H1 (cell line): ENCODE results near the gene ZBTB20. TPM values are rescaled to one million over a fixed set of nuclear protein-coding genes. Genes with fewer than 3 reads are reported as not detected.

Source experiments
- CTCF ChIA-PET: fragments of 300-600 bp; sonication (Branson Sonifier 250); formaldehyde crosslinking; loops from one replicate; lab custom pipeline; 2021; ENCODE audit not compliant: partially characterized antibody; lab: Charles Lee
- POLR2A ChIA-PET: fragments of 300-600 bp; sonication (Branson Sonifier 250); formaldehyde crosslinking; loops from one replicate; lab custom pipeline; 2021; ENCODE audit warnings: inconsistent platforms; ENCODE audit not compliant: partially characterized antibody; lab: Charles Lee
- DNase-seq, 2 experiments: peaks; one replicate each; pipeline versions ENCODE4 v3.0.0 to v3.0.0-alpha.2; 2010 to 2022; ENCODE audit warnings: low spot score in 2 of 2, low read depth in 1 of 2, mixed read lengths in 1 of 2
- FAIRE-seq: peaks from 2 replicates; lab custom pipeline; 2011; peaks lifted over from hg19 to GRCh38; lab: Jason Lieb, UNC
- H2AFZ ChIP-seq: 2 replicates; pipeline ENCODE4 v1.8.1; 2012; ENCODE audit warnings: low read length, inconsistent platforms
- H2AK5ac ChIP-seq: 2 replicates; pipeline ENCODE4 v1.6.1; 2013; ENCODE audit warnings: low read depth, low read length
- H2BK120ac ChIP-seq: replicated peaks from 2 replicates; pipeline ENCODE3; 2013; ENCODE audit warnings: low read depth, low read length, inconsistent platforms
- H2BK12ac ChIP-seq: 2 replicates; pipeline ENCODE4 v1.6.1; 2013; ENCODE audit warnings: low read depth, low read length
- H2BK15ac ChIP-seq: 2 replicates; pipeline ENCODE4 v1.6.1; 2013; ENCODE audit warnings: low read length
- H2BK20ac ChIP-seq: 2 replicates; pipeline ENCODE4 v1.6.1; 2013; ENCODE audit warnings: low read length
- H2BK5ac ChIP-seq: 2 replicates; pipeline ENCODE4 v1.6.1; 2013; ENCODE audit warnings: low read depth, low read length
- H3K14ac ChIP-seq: 2 replicates; pipeline ENCODE4 v1.6.1; 2013; ENCODE audit warnings: inconsistent platforms; ENCODE audit not compliant: insufficient read length
- H3K18ac ChIP-seq: 2 replicates; pipeline ENCODE4 v1.6.1; 2013; ENCODE audit warnings: low read length; ENCODE audit errors: extremely low read depth
- H3K23ac ChIP-seq: 2 replicates; pipeline ENCODE4 v1.6.1; 2013; ENCODE audit warnings: inconsistent platforms; ENCODE audit not compliant: insufficient read length
- H3K23me2 ChIP-seq: 2 replicates; pipeline ENCODE4 v1.6.1; 2013; ENCODE audit warnings: low read depth, low read length
- H3K27ac ChIP-seq: 2 replicates; pipeline ENCODE4 v1.6.1; 2011; ENCODE audit warnings: low read depth, low read length, inconsistent platforms
- H3K27me3 ChIP-seq, 4 experiments: replicated peaks in 1 of 4; 1 replicate in 1 of 4; 2 replicates in 3 of 4; pipeline versions ENCODE4 v1.6.1 to v1.8.1; 2011 to 2013; ENCODE audit warnings: low read length in 3 of 4, mild to moderate bottlenecking in 3 of 4, inconsistent platforms in 2 of 4, mixed read lengths in 2 of 4, moderate library complexity in 1 of 4; ENCODE audit not compliant: control insufficient read depth in 3 of 4, insufficient read depth in 3 of 4; ENCODE audit errors: extremely low read depth in 1 of 4
- H3K36me3 ChIP-seq, 4 experiments: 2 replicates each; pipeline versions ENCODE4 v1.6.1 to v1.8.1; 2011 to 2013; ENCODE audit warnings: mild to moderate bottlenecking in 4 of 4, low read length in 3 of 4, moderate library complexity in 2 of 4, control low read depth in 1 of 4, inconsistent platforms in 1 of 4; ENCODE audit not compliant: insufficient read depth in 4 of 4, control insufficient read depth in 2 of 4
- H3K4ac ChIP-seq: replicated peaks from 2 replicates; pipeline ENCODE3; 2013; ENCODE audit warnings: low read length, low read depth, mixed read lengths, inconsistent platforms; ENCODE audit not compliant: insufficient read length
- H3K4me1 ChIP-seq, 4 experiments: replicated peaks in 1 of 4; 1 replicate in 1 of 4; 2 replicates in 3 of 4; pipeline versions ENCODE4 v1.6.1 to v1.8.1; 2011 to 2013; ENCODE audit warnings: low read length in 3 of 4, inconsistent platforms in 2 of 4, mixed read lengths in 1 of 4; ENCODE audit not compliant: insufficient read depth in 4 of 4, control insufficient read depth in 3 of 4
- H3K4me2 ChIP-seq, 2 experiments: 2 replicates each; pipeline versions ENCODE4 v1.6.1 to v1.8.1; 2011 to 2013; ENCODE audit warnings: low read depth in 2 of 2, low read length in 2 of 2, control low read depth in 1 of 2, inconsistent platforms in 1 of 2, mild to moderate bottlenecking in 1 of 2; ENCODE audit not compliant: insufficient read depth in 1 of 2
- H3K4me3 ChIP-seq, 4 experiments: fragments of 200-600, 300-600 bp in 1 of 4; sonication (generic), shearing (Covaris generic), sonication (Bioruptor Twin) in 1 of 4; 2 replicates each; pipeline versions ENCODE4 v1.5.1 to v1.8.1; 2011 to 2016; ENCODE audit warnings: low read length in 4 of 4, low read depth in 3 of 4, control low read depth in 2 of 4, inconsistent platforms in 2 of 4, mild to moderate bottlenecking in 2 of 4, mixed read lengths in 1 of 4, moderate library complexity in 1 of 4; ENCODE audit not compliant: insufficient read depth in 2 of 4; ENCODE audit errors: extremely low read depth in 1 of 4
- H3K56ac ChIP-seq: replicated peaks from 2 replicates; pipeline ENCODE3; 2013; ENCODE audit warnings: low read depth, mild to moderate bottlenecking, mixed read lengths, low read length, inconsistent platforms; ENCODE audit not compliant: insufficient read length
- H3K79me1 ChIP-seq: 2 replicates; pipeline ENCODE4 v1.6.1; 2013; ENCODE audit warnings: low read depth, low read length, control low read depth
- H3K79me2 ChIP-seq, 2 experiments: 2 replicates each; pipeline versions ENCODE4 v1.6.1 to v1.8.1; 2012 to 2013; ENCODE audit warnings: low read length in 2 of 2, mild to moderate bottlenecking in 2 of 2, inconsistent platforms in 1 of 2; ENCODE audit not compliant: insufficient read depth in 2 of 2, control insufficient read depth in 1 of 2
- H3K9ac ChIP-seq, 4 experiments: replicated peaks in 1 of 4; 1 replicate in 1 of 4; 2 replicates in 3 of 4; pipeline versions ENCODE4 v1.6.1 to v1.8.1; 2011 to 2013; ENCODE audit warnings: low read depth in 3 of 4, low read length in 3 of 4, control low read depth in 2 of 4, mild to moderate bottlenecking in 2 of 4, moderate library complexity in 2 of 4, inconsistent platforms in 1 of 4; ENCODE audit errors: extremely low read depth in 1 of 4
- H3K9me3 ChIP-seq, 2 experiments: 2 replicates each; pipeline versions ENCODE4 v1.6.1 to v1.8.1; 2012 to 2013; ENCODE audit warnings: mild to moderate bottlenecking in 2 of 2, moderate library complexity in 2 of 2, control low read depth in 1 of 2, inconsistent platforms in 1 of 2, low read depth in 1 of 2, low read length in 1 of 2, mixed read lengths in 1 of 2; ENCODE audit not compliant: insufficient read depth in 2 of 2
- H4K20me1 ChIP-seq, 2 experiments: replicated peaks in 1 of 2; 2 replicates each; pipeline versions ENCODE3 to v1.8.1; 2011 to 2013; ENCODE audit warnings: inconsistent platforms in 2 of 2, low read length in 2 of 2, mild to moderate bottlenecking in 1 of 2; ENCODE audit not compliant: insufficient read depth in 2 of 2, control insufficient read depth in 1 of 2
- H4K5ac ChIP-seq: 2 replicates; pipeline ENCODE4 v1.6.1; 2013; ENCODE audit warnings: low read length, low read depth, mixed read lengths, inconsistent platforms; ENCODE audit not compliant: insufficient read length
- H4K8ac ChIP-seq: 2 replicates; pipeline ENCODE4 v1.8.0; 2013; ENCODE audit warnings: mild to moderate bottlenecking, moderate library complexity, low read length, inconsistent platforms; ENCODE audit not compliant: insufficient read depth; ENCODE audit errors: extremely low read depth
- H4K91ac ChIP-seq: replicated peaks from 2 replicates; pipeline ENCODE3; 2013; ENCODE audit warnings: low read length, mixed read lengths, inconsistent platforms; ENCODE audit not compliant: insufficient read length
- RFX5 ChIP-seq: IDR thresholded peaks from 2 replicates; pipeline ENCODE4 v1.6.1; 2011; ENCODE audit warnings: low read depth, low read length, improper control_type of control experiment, borderline replicate concordance
- WGBS, 2 experiments: shearing (Covaris generic) in 1 of 2; methylation state at CpG; one replicate each; pipeline versions ENCODE4 v1.1.6 to v1.1.7; 2013 to 2015; ENCODE audit warnings: low lambda C conversion rate in 2 of 2, mixed read lengths in 2 of 2, inconsistent platforms in 1 of 2, low coverage in 1 of 2, missing lambda C conversion rate in 1 of 2; ENCODE audit not compliant: insufficient replicate concordance in 2 of 2, insufficient coverage in 1 of 2, insufficient read length in 1 of 2; ENCODE audit errors: extremely low coverage in 1 of 2, missing lambda C conversion rate in 1 of 2; 5-methylcytosine and 5-hydroxymethylcytosine counted together
- polyA plus RNA-seq, 7 experiments: library from polyadenylated mRNA; depleted of rRNA in 3 of 7; stranded (reverse) in 5 of 7; unstranded in 2 of 7; fragments of >200 nt in 5 of 7; fragments of 200-250 nt in 2 of 7; gene quantifications; 1 replicate in 5 of 7; 2 replicates in 1 of 7; 4 replicates in 1 of 7; pipeline versions ENCODE4 v1.2.1 to v1.2.3, GENCODE V29; 2011 to 2013; ENCODE audit warnings: missing spikeins in 2 of 7, mixed read lengths in 2 of 7
- total RNA-seq: library from RNA; stranded (reverse); fragmentation: NEBNext Ultra II Directional; extraction: Animal tissue kit (Norgen Biotek cat#: 25700); gene quantifications from 2 replicates; pipeline ENCODE4 v1.2.1, GENCODE V29; 2021

ZBTB20 gene
- total and polyA plus RNA-seq, 2 of the 8 experiments (the other 6 are each of a cell fraction or from before 2014, with no cell fraction given), result 0.35 to 1.3 TPM

- Histone ChIP-seq H3K36me3 (no peaks in the 10 kb centered on the region), H3K4me3 (no peak overlapping the region), H2AK5ac (no peak overlapping the region), H3K23ac (no peak overlapping the region), H3K4me2 (no peak overlapping the region), H3K27me3 (no peaks in the 10 kb centered on the region), H3K4me1 (no peaks in the 10 kb centered on the region), H2BK20ac (no peak overlapping the region), H3K9ac (no peak overlapping the region), H3K14ac (no peak overlapping the region), H3K9me3 (no peaks in the 10 kb centered on the region), H3K56ac (no peak overlapping the region), H2BK12ac (no peak overlapping the region), H4K91ac (no peak overlapping the region), H4K20me1 (no peaks in the 10 kb centered on the region), H3K79me1 (no peaks in the 10 kb centered on the region), H3K27ac (no peak overlapping the region), H2BK120ac (no peak overlapping the region), H4K5ac (no peak overlapping the region), H3K4ac (no peak overlapping the region), H3K79me2 (no peaks in the 10 kb centered on the region), H2AFZ (no peak overlapping the region), H2BK5ac (no peak overlapping the region), H3K23me2 (no peaks in the 10 kb centered on the region), H2BK15ac (no peak overlapping the region), H3K18ac (no peak overlapping the region), H4K8ac (no peak overlapping the region)
- DNase-seq, result no peak
- TF ChIP-seq RFX5, result no peak
- ChIA-PET POLR2A (interaction anchor here (0.6 kb wide), 1 partner anchor 15 kb away, joined by 4 read pairs; no protein-coding TSS in a partner anchor), CTCF (interaction anchor here (0.7 to 1.6 kb wide), 5 partner anchors 19 to 104 kb away, joined by 3 read pairs; no protein-coding TSS in a partner anchor)
- 88% methylated on average over 6 of the region's 6 CpGs; no CpG with 5 or more reads in 1 of the 2 experiments for WGBS, 2 experiments
- FAIRE-seq, result no peak
These were observed 556.6 kb downstream of the ZBTB20 start for GRCh38 chr3:114590309-114591047.
